HepG2 (cell line): ENCODE data around the gene CLBA1. TPM values are rescaled to one million over a fixed set of nuclear protein-coding genes. Genes with fewer than 3 reads are reported as not detected.

ENCODE experiments used
- ARID4A ChIP-seq: sonication (generic); formaldehyde crosslinking; IDR thresholded peaks from 2 replicates; pipeline ENCODE4 v1.5.0; 2020; ENCODE audit warnings: mild to moderate bottlenecking, missing genetic modification reagents, borderline replicate concordance
- ELF1 ChIP-seq: sonication (generic); formaldehyde crosslinking; IDR thresholded peaks from 2 replicates; pipeline ENCODE4 v1.4.0; 2020; ENCODE audit warnings: missing genetic modification reagents
- FOXO1 ChIP-seq: sonication (generic); formaldehyde crosslinking; IDR thresholded peaks from 2 replicates; pipeline ENCODE4 v1.4.0; 2020; ENCODE audit warnings: missing genetic modification reagents
- GABPA ChIP-seq, 2 experiments: IDR thresholded peaks; 2 replicates each; pipeline ENCODE4 v1.6.1; 2011 to 2016; ENCODE audit warnings: low read depth in 2 of 2, low read length in 1 of 2, missing biosample characterization in 1 of 2, missing genetic modification characterization in 1 of 2
- PRDM4 ChIP-seq: sonication (generic); formaldehyde crosslinking; IDR thresholded peaks from 2 replicates; pipeline ENCODE4 v1.9.0; 2021; ENCODE audit warnings: missing genetic modification reagents, borderline replicate concordance
- REST ChIP-seq, 2 experiments: IDR thresholded peaks; 2 replicates each; pipeline ENCODE4 v1.6.1; 2011 to 2012; ENCODE audit warnings: low read length in 2 of 2, borderline replicate concordance in 1 of 2, low read depth in 1 of 2, mild to moderate bottlenecking in 1 of 2, moderate library complexity in 1 of 2
- TAF1 ChIP-seq: sonication (generic); formaldehyde crosslinking; IDR thresholded peaks from 2 replicates; pipeline ENCODE4 v1.4.0; 2020; ENCODE audit warnings: missing genetic modification reagents
- ZNF577 ChIP-seq: sonication (generic); formaldehyde crosslinking; IDR thresholded peaks from 2 replicates; pipeline ENCODE4 v1.4.0; 2020; ENCODE audit warnings: mild to moderate bottlenecking, low read depth, missing genetic modification reagents, borderline replicate concordance
- polyA plus RNA-seq, 8 experiments: library from polyadenylated mRNA; depleted of rRNA in 3 of 8; stranded (reverse) in 7 of 8; unstranded in 1 of 8; fragments of >200 nt; fragmentation: Illumina TruSeq in 4 of 8; extraction: Trizol in 4 of 8; gene quantifications; 2 replicates each; pipeline versions ENCODE4 v1.2.1 to v1.2.3, GENCODE V29; 2011 to 2016; ENCODE audit warnings: low read depth in 4 of 8, missing spikeins in 1 of 8, mixed read lengths in 1 of 8; ENCODE audit not compliant: insufficient read depth in 1 of 8
- total RNA-seq, 5 experiments: library from RNA; depleted of rRNA; stranded (reverse); fragments of >200 nt; fragmentation: Illumina TruSeq; extraction: Trizol; gene quantifications; 2 replicates each; pipeline ENCODE4 v1.2.3, GENCODE V29; 2016; ENCODE audit warnings: low read depth in 1 of 5
- TF ChIP-seq, protein P1 (sequence below): sonication (generic); formaldehyde crosslinking; IDR thresholded peaks from 2 replicates; pipeline ENCODE4 v1.8.0; 2022; ENCODE audit warnings: mild to moderate bottlenecking, missing genetic modification reagents
- TF ChIP-seq, protein P2 (sequence below): IDR thresholded peaks from 2 replicates; pipeline ENCODE4 v1.6.1; 2016; ENCODE audit warnings: mild to moderate bottlenecking

The CLBA1 gene
- total and polyA plus RNA-seq, 2 of the 13 experiments (the other 11 are each of a cell fraction or from before 2014, with no cell fraction given) = 1.2 to 1.4 TPM

DNA sequence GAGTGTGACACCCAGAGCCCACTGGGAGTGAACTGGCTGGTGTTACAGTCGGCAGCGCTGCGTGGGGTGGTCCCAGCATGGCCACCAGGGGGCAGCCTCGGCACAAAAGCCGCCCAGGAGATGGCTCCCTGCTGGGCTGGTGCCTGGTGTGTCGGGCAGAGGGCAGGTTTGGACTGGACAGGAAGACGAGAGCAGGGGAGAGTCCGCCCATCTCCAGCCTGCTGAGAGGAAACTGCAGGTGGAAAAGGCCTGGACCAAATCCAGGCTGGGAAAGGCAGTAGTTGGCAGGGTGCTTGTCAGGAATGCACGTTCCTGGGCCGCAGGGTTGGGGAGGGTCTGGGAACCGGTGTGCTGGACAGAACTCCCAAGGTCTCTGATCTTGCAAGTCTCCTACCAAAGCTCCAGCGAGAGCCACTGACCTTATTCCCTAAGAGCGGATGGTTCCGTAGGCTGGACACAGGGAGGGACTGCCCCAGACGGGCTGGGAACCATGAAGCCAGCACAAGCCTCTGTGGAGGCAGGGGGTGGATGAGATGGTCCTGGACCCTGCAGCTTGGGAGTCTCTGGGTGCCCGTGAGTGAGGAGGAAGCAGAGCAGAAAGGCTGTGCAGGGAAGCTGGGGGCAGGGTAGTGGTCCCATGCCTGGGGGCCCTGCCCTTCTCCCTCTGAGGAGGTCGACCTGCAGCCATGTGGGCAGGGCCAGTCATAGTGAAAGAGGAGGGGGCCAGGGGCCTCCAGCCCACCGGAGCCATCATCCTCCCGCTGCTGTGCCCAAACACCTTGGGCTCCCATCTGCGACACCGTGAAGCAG lies 9.2 kb upstream of the CLBA1 start (continued):
- TF ChIP-seq FOXO1 (no peak; the same call in 1 of the 2 replicates), GABPA (IDR thresholded peaks at IDR 0.05; ENCODE audit: low read depth, low read length) (no peak), GABPA (CRISPR knock-in tag; IDR thresholded peaks at IDR 0.05; ENCODE audit: low read depth) (no peak), REST (IDR thresholded peaks at IDR 0.05; ENCODE audit: borderline replicate concordance in 1 of 2, low read depth in 1 of 2, low read length in 2 of 2) (no peak), TAF1 (CRISPR knock-in tag) (no peak), ELF1 (no peak; the same call in 1 of the 2 replicates), ARID4A (CRISPR knock-in tag) (no peak; the same call in 1 of the 2 replicates), PRDM4 (CRISPR knock-in tag) (no peak), ZNF577 (CRISPR knock-in tag) (no peak)
- TF ChIP-seq, protein P1, sequence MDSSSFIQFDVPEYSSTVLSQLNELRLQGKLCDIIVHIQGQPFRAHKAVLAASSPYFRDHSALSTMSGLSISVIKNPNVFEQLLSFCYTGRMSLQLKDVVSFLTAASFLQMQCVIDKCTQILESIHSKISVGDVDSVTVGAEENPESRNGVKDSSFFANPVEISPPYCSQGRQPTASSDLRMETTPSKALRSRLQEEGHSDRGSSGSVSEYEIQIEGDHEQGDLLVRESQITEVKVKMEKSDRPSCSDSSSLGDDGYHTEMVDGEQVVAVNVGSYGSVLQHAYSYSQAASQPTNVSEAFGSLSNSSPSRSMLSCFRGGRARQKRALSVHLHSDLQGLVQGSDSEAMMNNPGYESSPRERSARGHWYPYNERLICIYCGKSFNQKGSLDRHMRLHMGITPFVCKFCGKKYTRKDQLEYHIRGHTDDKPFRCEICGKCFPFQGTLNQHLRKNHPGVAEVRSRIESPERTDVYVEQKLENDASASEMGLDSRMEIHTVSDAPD (CRISPR knock-in tag) = no peak
- TF ChIP-seq, protein P2, sequence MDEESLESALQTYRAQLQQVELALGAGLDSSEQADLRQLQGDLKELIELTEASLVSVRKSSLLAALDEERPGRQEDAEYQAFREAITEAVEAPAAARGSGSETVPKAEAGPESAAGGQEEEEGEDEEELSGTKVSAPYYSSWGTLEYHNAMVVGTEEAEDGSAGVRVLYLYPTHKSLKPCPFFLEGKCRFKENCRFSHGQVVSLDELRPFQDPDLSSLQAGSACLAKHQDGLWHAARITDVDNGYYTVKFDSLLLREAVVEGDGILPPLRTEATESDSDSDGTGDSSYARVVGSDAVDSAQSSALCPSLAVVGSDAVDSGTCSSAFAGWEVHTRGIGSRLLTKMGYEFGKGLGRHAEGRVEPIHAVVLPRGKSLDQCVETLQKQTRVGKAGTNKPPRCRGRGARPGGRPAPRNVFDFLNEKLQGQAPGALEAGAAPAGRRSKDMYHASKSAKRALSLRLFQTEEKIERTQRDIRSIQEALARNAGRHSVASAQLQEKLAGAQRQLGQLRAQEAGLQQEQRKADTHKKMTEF (CRISPR knock-in tag) = no peak; the same call in 1 of the 2 replicates
